ENCODE data around the gene CD300LG.

GRCh38 chr17:43849116-43849515 is 2.1 kb downstream of the CD300LG start:
- TF ChIP-seq CTCF (IDR thresholded peaks at IDR 0.05) (no peak), ZFX (IDR thresholded peaks at IDR 0.05; ENCODE audit: borderline replicate concordance) (no peak)

Measured in 22Rv1 (cell line).